ELF-1 (cell line): ENCODE results near the gene NDUFS7.

Experiments used
- DNase-seq: peaks from one replicate; pipeline ENCODE4 v3.0.0-alpha.2; 2016; ENCODE audit warnings: low read depth, low spot score

NDUFS7 gene

GRCh38 chr19:1364070-1364704, 19.5 kb upstream of the NDUFS7 start:
- no peak for DNase-seq

GRCh38 chr19:1365319-1366269, 18.1 kb upstream of the NDUFS7 start:
- no peak for DNase-seq

GRCh38 chr19:1366296-1366695, 17.4 kb upstream of the NDUFS7 start:
- DNase-seq: no peak

- DNase-seq: no peak
These were observed 16.5 kb upstream of the NDUFS7 start for GRCh38 chr19:1366899-1367870.

GRCh38 chr19:1369214-1369805, 14.4 kb upstream of the NDUFS7 start:
- DNase-seq: no peak

- DNase-seq: no peak
These were observed 12.9 kb upstream of the NDUFS7 start for GRCh38 chr19:1370579-1371361.

- DNase-seq: no peak
These were observed 10.6 kb upstream of the NDUFS7 start for GRCh38 chr19:1373042-1373533.

- no peak for DNase-seq
These were observed 10.0 kb upstream of the NDUFS7 start for GRCh38 chr19:1373534-1374249.

- no peak for DNase-seq
These were observed 9.5 kb upstream of the NDUFS7 start for GRCh38 chr19:1374250-1374577.

GRCh38 chr19:1376415-1376805, 7.3 kb upstream of the NDUFS7 start:
- no peak for DNase-seq

GRCh38 chr19:1377176-1377964, 6.3 kb upstream of the NDUFS7 start:
- DNase-seq: no peak

GRCh38 chr19:1377965-1378785, 5.5 kb upstream of the NDUFS7 start:
- no peak for DNase-seq

- DNase-seq: no peak
These were observed 4.4 kb upstream of the NDUFS7 start for GRCh38 chr19:1379126-1379905.

GRCh38 chr19:1379961-1380489, 3.7 kb upstream of the NDUFS7 start:
- peak; percentile 36 for DNase-seq

GRCh38 chr19:1382250-1382649, 1.5 kb upstream of the NDUFS7 start:
- no peak for DNase-seq

GRCh38 chr19:1383017-1383311, 743 bp upstream of the NDUFS7 start:
- no peak for DNase-seq

- no peak for DNase-seq
These were observed 367 bp downstream of the NDUFS7 start for GRCh38 chr19:1384085-1384462.
